K562 (cell line): ENCODE measurements around the gene CSMD2. TPM values are rescaled to one million over a fixed set of nuclear protein-coding genes. Genes with fewer than 3 reads are reported as not detected.

Experiments used
- ATAC-seq: fragments of 200-7000 bp; cut with Tn5 transposase; 3 replicates; pipeline ENCODE4 v1.9.1; 2020; ENCODE audit warnings: moderate library complexity
- BruUV-seq: library from RNA; stranded (reverse); fragments of 400-500 nt; replicated peaks from 2 replicates; lab custom pipeline; 2021; lab: Mats Ljungman, UMichigan
- CTCF ChIA-PET: fragments of 300-600 bp; formaldehyde crosslinking; extraction: SDS; loops from one replicate; lab custom pipeline; 2021; ENCODE audit warnings: low intra/inter-chr PET ratio; lab: Yijun Ruan, JAX
- POLR2A ChIA-PET: fragments of 300-600, 350-650 bp; sonication (Branson Sonifier 250); formaldehyde crosslinking; extraction: SDS; loops from one replicate; lab custom pipeline; 2021; ENCODE audit warnings: antibody characterized with exemption, inconsistent platforms; lab: Yijun Ruan, JAX
- DNase-seq, 4 experiments: peaks; one replicate each; pipeline versions ENCODE4 v3.0.0 to v3.0.0-alpha.2; 2011 to 2018; ENCODE audit warnings: low spot score in 3 of 4, mixed read lengths in 3 of 4; ENCODE audit errors: extremely low read depth in 1 of 4
- FAIRE-seq: peaks from 2 replicates; lab custom pipeline; 2011; peaks lifted over from hg19 to GRCh38; lab: Jason Lieb, UNC
- H2AFZ ChIP-seq: 2 replicates; pipeline ENCODE4 v1.6.0; 2011; ENCODE audit warnings: low read depth, low read length, control low read depth, inconsistent platforms
- H3K27ac ChIP-seq: fragments of 200-600 bp; 3 replicates; pipeline ENCODE4 v1.8.0; 2011; ENCODE audit warnings: low read depth, mild to moderate bottlenecking, control low read depth, inconsistent platforms, low read length, moderate library complexity, mixed read lengths; ENCODE audit errors: extremely low read depth
- H3K27me3 ChIP-seq, 2 experiments: fragments of 300-600 bp in 1 of 2; 2 replicates in 1 of 2; 3 replicates in 1 of 2; pipeline versions ENCODE4 v1.6.0 to v1.8.0; 2011; ENCODE audit warnings: inconsistent platforms in 2 of 2, low read length in 2 of 2, mild to moderate bottlenecking in 1 of 2, mixed read lengths in 1 of 2, moderate library complexity in 1 of 2; ENCODE audit not compliant: control insufficient read depth in 2 of 2, insufficient read depth in 2 of 2
- H3K36me3 ChIP-seq: fragments of 300-600 bp; 3 replicates; pipeline ENCODE4 v1.8.0; 2011; ENCODE audit warnings: mild to moderate bottlenecking, low read length, inconsistent platforms; ENCODE audit not compliant: control insufficient read depth, insufficient read depth
- H3K4me1 ChIP-seq, 2 experiments: fragments of 200-600 bp in 1 of 2; replicated peaks in 1 of 2; 2 replicates in 1 of 2; 3 replicates in 1 of 2; pipeline versions ENCODE4 v1.5.1 to v1.8.0; 2011; ENCODE audit warnings: inconsistent platforms in 2 of 2, low read length in 2 of 2, mild to moderate bottlenecking in 1 of 2, mixed read lengths in 1 of 2, moderate library complexity in 1 of 2; ENCODE audit not compliant: control insufficient read depth in 2 of 2, insufficient read depth in 2 of 2
- H3K4me2 ChIP-seq: 2 replicates; pipeline ENCODE4 v1.6.1; 2011; ENCODE audit warnings: low read length, control low read depth, inconsistent platforms, mixed read lengths; ENCODE audit not compliant: insufficient read depth
- H3K4me3 ChIP-seq: fragments of 200-600 bp; sonication (generic), shearing (Covaris generic); 2 replicates; pipeline ENCODE4 v1.5.1; 2016; ENCODE audit warnings: control low read depth, inconsistent platforms
- H3K79me2 ChIP-seq: fragments of 200-600 bp; 3 replicates; pipeline ENCODE4 v1.8.0; 2011; ENCODE audit warnings: low read length, inconsistent platforms; ENCODE audit not compliant: control insufficient read depth, insufficient read depth
- H3K9ac ChIP-seq, 2 experiments: 2 replicates each; pipeline versions ENCODE4 v1.6.0 to v1.6.1; 2011; ENCODE audit warnings: low read depth in 2 of 2, low read length in 2 of 2, control low read depth in 1 of 2, inconsistent platforms in 1 of 2, mild to moderate bottlenecking in 1 of 2, mixed read lengths in 1 of 2; ENCODE audit not compliant: insufficient read depth in 1 of 2
- H3K9me1 ChIP-seq: one replicate; pipeline ENCODE4 v1.6.0; 2011; ENCODE audit warnings: inconsistent platforms, mild to moderate bottlenecking, low read length, moderate library complexity; ENCODE audit not compliant: control insufficient read depth, insufficient read depth
- H3K9me3 ChIP-seq: replicated peaks from 2 replicates; pipeline ENCODE4 v1.5.1; 2011; ENCODE audit warnings: low read depth, low read length, inconsistent platforms; ENCODE audit not compliant: control insufficient read depth, insufficient read depth
- H4K20me1 ChIP-seq: replicated peaks from 2 replicates; pipeline ENCODE4 v1.6.1; 2011; ENCODE audit warnings: low read length, inconsistent platforms, mixed read lengths; ENCODE audit not compliant: control insufficient read depth, insufficient read depth
- STAT6 ChIP-seq: sonication (generic); formaldehyde crosslinking; IDR thresholded peaks from 2 replicates; pipeline ENCODE4 v1.8.1; 2023; ENCODE audit warnings: mild to moderate bottlenecking, missing genetic modification reagents
- ZNF592 ChIP-seq: fragments of 450-650 bp; IDR thresholded peaks from 2 replicates; pipeline ENCODE4 v1.6.1; 2017; ENCODE audit warnings: antibody characterized with exemption, mild to moderate bottlenecking
- WGBS: fragments of 100-300 bp; shearing (Covaris generic); methylation state at CpG from one replicate; pipeline ENCODE4 v1.1.6; 2016; ENCODE audit warnings: low coverage, mixed read lengths; ENCODE audit not compliant: insufficient coverage; ENCODE audit errors: missing lambda C conversion rate; 5-methylcytosine and 5-hydroxymethylcytosine counted together
- in situ Hi-C: fragments of 300-500 bp; cut with MboI; formaldehyde crosslinking; loops from 4 replicates; pipeline ENCODE4 v1.15.0; 2018; ENCODE audit warnings: inconsistent platforms, mixed read lengths
- intact Hi-C: fragments of 100-400 bp; cut with micrococcal nuclease; formaldehyde crosslinking; loops from 2 replicates; pipeline ENCODE4 v1.14.2; 2022
- polyA plus RNA-seq, 8 experiments: library from polyadenylated mRNA; depleted of rRNA in 4 of 8; stranded (reverse) in 5 of 8; unstranded in 3 of 8; fragments of >200 nt; fragmentation: Nextera tagmentation in 2 of 8; fragmentation: Illumina TruSeq in 1 of 8; extraction: Ambion mirVana in 2 of 8; extraction: Trizol in 1 of 8; gene quantifications; 2 replicates each; pipeline versions ENCODE4 v1.2.1 to v1.2.3, GENCODE V29; 2011 to 2014; ENCODE audit warnings: inconsistent platforms in 1 of 8, missing spikeins in 1 of 8
- total RNA-seq, 7 experiments: library from RNA; depleted of rRNA in 6 of 7; stranded (reverse); fragments of >200 nt in 6 of 7; fragmentation: Illumina TruSeq in 2 of 7; extraction: Trizol in 2 of 7; gene quantifications; 2 replicates each; pipeline versions ENCODE4 v1.2.1 to v1.2.3, GENCODE V29; 2011 to 2021; ENCODE audit warnings: low replicate concordance in 1 of 7

CSMD2 gene
- total and polyA plus RNA-seq, 9 of the 15 experiments (the other 6 are each of a cell fraction or from before 2014, with no cell fraction given) = not detected

GRCh38 chr1:33618636-33619035 is 546.4 kb downstream of the CSMD2 start:
- TF ChIP-seq STAT6 (no peak), ZNF592 (no peak)
- no peak overlapping the region for H3K27ac ChIP-seq
- WGBS = 7% methylated on average over 1 of the region's 1 CpG
- H3K79me2 ChIP-seq = no peaks in the 10 kb centered on the region
- no TSS peak for BruUV-seq
- H3K9me1 ChIP-seq = no peaks in the 10 kb centered on the region
- H3K4me3 ChIP-seq = no peak overlapping the region
- ChIA-PET POLR2A (no interaction called here), CTCF (no interaction called here)
- intact Hi-C loops (loop anchor here (10.0 kb wide), 1 partner anchor 404 kb away; no protein-coding TSS in a partner anchor), in situ Hi-C loops (loop anchor here (25.0 kb wide), 1 partner anchor 731 kb away; the partner anchor contains the start of gene HPCA)
- H3K9me3 ChIP-seq = no peaks in the 10 kb centered on the region
- peaks cover 7% of the 10 kb centered on the region; the same call in 1 of the 2 replicates for H4K20me1 ChIP-seq
- H3K9ac ChIP-seq = no peak overlapping the region
- peaks cover 5 to 38% of the 10 kb centered on the region in 2 experiments for H3K27me3 ChIP-seq
- no peaks in the 10 kb centered on the region for H3K36me3 ChIP-seq
- no peaks in the 10 kb centered on the region for H3K4me1 ChIP-seq
- ATAC-seq = no peak
- no peak overlapping the region for H3K4me2 ChIP-seq
- H2AFZ ChIP-seq = no peak overlapping the region
- FAIRE-seq = no peak
- no peak for DNase-seq
